Adrenal gland (tissue), 5 donors: ENCODE data around the gene TMIGD2.

Experiments used
- POLR2A ChIP-seq, 2 donors: fragments of 450-650 bp; IDR thresholded peaks; one replicate each; pipeline ENCODE4 v1.6.1; 2017; ENCODE audit warnings: antibody characterized with exemption in 2 of 2, mild to moderate bottlenecking in 2 of 2, moderate library complexity in 1 of 2
- TF ChIP-seq, protein P1 (sequence below), 6 experiments: fragments of 450-650 bp in 4 of 6; fragments of 200-600 bp in 2 of 6; sonication (generic) in 1 of 6; IDR thresholded peaks; 1 replicate in 5 of 6; 2 replicates in 1 of 6; pipeline versions ENCODE4 v1.5.1 to v1.8.0; 2016 to 2021; ENCODE audit warnings: antibody characterized with exemption in 6 of 6, mild to moderate bottlenecking in 2 of 6, moderate library complexity in 1 of 6
- donor health status: DM: no; HTN: no; CAD: no.

DNA sequence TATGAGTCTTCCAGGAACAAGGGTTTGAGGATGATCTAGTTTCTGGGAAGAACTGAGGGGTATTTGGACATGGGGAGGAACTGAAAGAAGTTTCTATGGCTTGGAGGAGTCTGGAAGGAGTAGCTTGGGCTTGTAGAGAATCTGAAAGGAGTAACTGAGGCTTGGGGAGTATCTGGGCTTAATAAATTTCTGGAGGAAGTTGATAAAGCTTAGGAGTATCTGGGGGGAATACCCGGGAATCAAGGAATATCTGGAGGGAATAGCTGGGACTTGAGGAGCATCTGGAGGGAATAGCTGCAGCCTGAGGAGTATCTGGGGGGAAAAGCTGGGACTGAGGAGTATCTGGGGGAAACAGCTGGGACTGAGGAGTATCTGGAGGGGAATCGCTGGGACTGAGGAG lies 18.2 kb upstream of the TMIGD2 start:
- TF ChIP-seq, protein P1, sequence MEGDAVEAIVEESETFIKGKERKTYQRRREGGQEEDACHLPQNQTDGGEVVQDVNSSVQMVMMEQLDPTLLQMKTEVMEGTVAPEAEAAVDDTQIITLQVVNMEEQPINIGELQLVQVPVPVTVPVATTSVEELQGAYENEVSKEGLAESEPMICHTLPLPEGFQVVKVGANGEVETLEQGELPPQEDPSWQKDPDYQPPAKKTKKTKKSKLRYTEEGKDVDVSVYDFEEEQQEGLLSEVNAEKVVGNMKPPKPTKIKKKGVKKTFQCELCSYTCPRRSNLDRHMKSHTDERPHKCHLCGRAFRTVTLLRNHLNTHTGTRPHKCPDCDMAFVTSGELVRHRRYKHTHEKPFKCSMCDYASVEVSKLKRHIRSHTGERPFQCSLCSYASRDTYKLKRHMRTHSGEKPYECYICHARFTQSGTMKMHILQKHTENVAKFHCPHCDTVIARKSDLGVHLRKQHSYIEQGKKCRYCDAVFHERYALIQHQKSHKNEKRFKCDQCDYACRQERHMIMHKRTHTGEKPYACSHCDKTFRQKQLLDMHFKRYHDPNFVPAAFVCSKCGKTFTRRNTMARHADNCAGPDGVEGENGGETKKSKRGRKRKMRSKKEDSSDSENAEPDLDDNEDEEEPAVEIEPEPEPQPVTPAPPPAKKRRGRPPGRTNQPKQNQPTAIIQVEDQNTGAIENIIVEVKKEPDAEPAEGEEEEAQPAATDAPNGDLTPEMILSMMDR (IDR thresholded peaks at IDR 0.05): no peak
- no peak for TF ChIP-seq POLR2A (IDR thresholded peaks at IDR 0.05)
